Superior temporal gyrus (tissue), 1 donor: ENCODE measurements around the gene BCL2L12.

Source experiments
- DNase-seq: peaks from one replicate; pipeline ENCODE4 v3.0.0-alpha.2; 2016; ENCODE audit errors: extremely low spot score

BCL2L12 gene

DNA sequence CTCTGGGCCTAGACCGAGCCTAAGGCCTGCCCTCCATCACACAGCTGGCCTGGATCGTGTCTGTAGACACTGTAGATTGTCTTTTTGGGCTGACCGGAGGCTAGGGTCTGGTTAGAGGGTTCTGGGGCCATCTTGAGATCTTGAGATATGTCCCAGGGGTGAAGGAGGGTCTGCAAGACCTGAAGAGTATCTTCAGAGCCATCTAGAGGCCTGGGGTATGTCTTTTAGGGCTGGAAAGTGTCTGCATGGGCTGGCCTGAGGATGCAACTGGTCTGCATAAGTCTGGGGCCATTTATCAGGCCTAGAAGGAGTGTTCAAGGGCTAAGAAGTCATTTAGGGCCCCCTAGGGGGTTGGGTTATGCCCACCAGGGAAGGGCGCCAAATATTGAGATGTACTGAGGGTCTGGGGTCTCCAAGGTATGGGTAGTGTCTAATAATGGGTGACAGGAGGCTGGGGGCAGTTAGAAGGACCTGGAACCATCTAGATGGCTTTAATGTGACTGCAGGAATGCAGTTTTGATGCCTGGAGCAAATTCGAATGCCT is 23.2 kb upstream of the BCL2L12 start:
- DNase-seq: no peak

GRCh38 chr19:49643466-49643865 is 22.3 kb upstream of the BCL2L12 start:
- no peak for DNase-seq

GRCh38 chr19:49645592-49645991 is 20.1 kb upstream of the BCL2L12 start:
- no peak for DNase-seq

DNA sequence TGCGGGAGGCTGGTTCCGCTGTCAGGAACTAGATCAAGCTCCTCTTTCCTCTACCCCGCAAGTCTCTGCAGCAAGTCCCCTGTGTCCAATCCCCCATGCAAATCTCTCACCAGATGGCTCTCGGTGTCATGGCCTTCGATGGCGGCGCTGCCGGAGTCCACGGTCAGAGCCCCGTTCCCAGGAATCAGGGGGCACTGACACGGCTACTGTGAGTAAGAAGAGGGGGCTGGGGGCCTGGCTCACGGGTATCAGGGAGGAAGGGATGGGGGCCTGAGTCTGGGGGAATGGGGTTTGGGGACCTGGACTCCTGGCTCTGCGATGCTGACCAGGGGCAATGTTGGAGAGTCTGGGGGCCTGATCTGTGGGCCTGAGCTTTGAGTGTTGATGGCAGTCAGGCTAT is 19.7 kb upstream of the BCL2L12 start:
- DNase-seq: no peak

GRCh38 chr19:49646586-49646985 is 19.1 kb upstream of the BCL2L12 start:
- no peak for DNase-seq

DNA sequence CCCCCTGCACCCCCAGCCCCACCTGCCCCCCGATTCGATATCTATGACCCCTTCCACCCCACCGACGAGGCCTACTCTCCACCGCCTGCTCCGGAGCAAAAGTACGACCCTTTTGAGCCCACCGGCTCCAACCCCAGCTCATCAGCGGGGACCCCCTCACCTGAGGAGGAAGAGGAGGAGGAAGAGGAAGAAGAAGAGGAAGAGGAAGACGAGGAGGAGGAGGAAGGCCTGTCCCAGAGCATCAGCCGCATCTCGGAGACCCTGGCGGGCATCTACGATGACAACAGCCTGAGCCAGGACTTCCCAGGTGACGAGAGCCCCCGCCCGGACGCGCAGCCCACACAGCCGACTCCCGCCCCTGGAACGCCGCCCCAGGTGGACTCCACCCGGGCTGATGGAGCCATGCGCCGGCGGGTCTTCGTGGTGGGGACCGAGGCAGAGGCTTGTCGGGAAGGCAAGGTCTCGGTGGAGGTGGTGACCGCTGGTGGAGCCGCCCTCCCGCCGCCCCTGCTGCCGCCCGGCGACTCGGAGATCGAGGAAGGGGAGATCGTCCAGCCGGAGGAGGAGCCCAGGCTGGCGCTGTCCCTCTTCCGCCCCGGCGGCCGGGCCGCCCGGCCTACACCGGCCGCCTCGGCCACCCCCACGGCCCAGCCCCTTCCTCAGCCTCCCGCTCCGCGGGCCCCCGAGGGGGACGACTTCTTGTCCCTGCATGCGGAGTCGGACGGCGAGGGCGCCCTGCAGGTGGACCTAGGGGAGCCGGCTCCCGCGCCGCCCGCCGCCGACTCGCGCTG is 14.5 kb upstream of the BCL2L12 start:
- DNase-seq: no peak

- no peak for DNase-seq
These were observed 13.7 kb upstream of the BCL2L12 start for GRCh38 chr19:49651820-49652550.

- DNase-seq: no peak
These were observed 12.9 kb upstream of the BCL2L12 start for GRCh38 chr19:49652551-49653465.

DNA sequence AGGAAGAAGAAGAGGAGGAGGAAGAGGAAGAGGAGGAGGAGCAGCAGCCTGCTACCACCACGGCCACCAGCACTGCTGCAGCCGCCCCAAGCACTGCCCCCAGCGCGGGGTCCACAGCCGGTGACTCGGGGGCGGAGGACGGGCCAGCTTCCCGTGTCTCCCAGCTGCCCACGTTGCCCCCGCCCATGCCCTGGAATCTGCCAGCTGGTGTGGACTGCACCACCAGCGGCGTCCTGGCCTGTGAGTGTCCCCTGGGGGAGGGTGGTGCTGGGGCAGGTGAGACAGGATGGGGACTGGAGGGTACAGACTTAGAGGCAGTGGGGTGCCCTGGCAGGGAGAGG is 12.3 kb upstream of the BCL2L12 start:
- DNase-seq: no peak

DNA sequence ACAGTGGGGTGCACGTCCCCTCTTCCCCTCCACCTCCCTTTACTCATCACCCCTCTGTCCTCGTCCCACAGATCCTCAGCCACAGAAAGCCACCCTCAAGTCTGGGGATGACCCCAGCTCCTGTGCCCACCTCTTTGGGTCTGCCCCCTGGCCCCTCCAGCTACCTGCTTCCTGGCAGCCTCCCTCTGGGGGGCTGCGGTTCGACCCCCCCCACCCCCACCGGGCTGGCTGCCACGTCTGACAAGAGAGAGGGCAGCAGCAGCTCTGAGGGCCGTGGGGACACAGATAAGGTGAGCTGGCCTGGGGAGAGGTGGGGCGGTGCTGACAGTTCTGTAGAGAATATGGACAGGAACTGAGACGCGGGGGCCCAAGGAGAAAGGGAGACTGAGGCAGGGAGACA is 11.2 kb upstream of the BCL2L12 start:
- DNase-seq: no peak

GRCh38 chr19:49655570-49656455 is 9.9 kb upstream of the BCL2L12 start:
- DNase-seq: no peak

GRCh38 chr19:49656456-49657109 is 9.2 kb upstream of the BCL2L12 start:
- no peak for DNase-seq

- DNase-seq: no peak
These were observed 8.1 kb upstream of the BCL2L12 start for GRCh38 chr19:49657493-49658138.

- DNase-seq: no peak
These were observed 7.6 kb upstream of the BCL2L12 start for GRCh38 chr19:49658139-49658517.

GRCh38 chr19:49658566-49659442 is 6.9 kb upstream of the BCL2L12 start:
- DNase-seq: no peak

DNA sequence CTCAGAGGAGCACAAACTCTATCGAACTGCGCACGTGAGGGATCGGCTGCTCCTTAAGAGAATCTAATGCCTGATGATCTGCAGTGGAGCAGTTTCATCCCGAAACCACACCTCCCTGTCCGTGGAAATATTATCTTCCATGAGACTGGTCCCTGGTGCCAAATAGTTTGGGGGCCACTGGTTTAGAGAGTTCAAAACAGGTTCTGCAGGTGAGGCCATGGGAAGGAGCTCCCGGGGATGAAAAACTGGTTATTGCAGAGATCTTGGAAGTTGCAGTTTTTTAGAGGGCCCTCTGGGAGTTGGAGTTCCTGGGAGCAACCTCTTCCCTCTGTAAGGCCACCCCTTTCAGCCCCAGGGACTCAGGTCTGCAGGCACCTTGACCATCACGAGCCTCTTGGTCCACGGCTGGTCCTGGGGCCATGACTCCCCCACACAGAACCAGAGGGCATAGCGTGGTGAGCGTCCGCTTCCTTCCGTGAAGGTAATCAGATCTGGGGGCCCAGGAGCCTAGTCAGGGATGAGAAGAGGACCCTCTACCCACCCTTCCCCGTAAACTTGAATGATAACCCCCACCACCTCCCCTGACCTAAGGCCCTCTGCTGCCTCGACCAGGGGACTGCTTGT is 5.3 kb upstream of the BCL2L12 start:
- no peak for DNase-seq

DNA sequence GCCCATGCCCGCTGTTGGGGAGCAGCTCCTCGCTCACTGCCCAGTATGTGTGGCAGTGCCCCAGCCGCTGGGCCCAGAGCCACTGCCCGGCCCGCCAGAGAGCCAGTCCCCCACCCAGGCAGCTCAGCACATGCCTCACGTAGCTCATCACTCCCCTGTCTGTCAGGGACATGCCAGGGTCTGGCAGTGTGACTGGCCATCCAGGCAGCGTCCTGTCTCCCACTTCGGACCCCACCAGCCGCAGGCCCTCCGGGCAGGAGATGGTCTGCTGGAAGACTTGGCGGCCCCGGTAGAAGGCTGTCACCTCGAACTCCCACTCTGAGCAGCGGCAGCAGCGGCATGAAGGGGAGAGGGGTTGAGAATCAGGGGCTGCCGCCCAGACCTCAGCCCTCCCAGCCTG is 3.7 kb upstream of the BCL2L12 start:
- DNase-seq: no peak

DNA sequence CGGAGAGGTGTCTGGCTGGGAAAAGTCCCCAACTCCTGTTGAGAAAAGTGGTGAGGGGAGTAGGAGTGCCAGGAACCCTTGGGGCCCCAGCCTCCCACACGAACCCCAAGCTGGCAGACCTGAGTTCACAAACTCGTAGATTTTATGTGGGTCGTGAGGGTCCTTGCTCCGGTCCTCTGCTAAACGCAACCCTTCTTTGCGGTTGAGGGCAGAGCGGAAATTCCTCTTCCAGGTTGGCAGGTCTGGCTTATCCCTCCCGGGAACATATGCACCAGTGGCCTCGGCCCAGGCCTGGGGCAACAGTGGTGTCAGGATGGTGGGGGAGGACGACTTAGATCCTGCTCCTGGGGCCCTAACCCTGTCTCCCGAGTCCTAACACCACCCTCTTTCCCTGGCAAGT is 2.5 kb upstream of the BCL2L12 start:
- DNase-seq: no peak
